GM12878 (cell line): ENCODE data around the gene ARHGAP21. TPM values are rescaled to one million over a fixed set of nuclear protein-coding genes. Genes with fewer than 3 reads are reported as not detected.

Source experiments
- ATAC-seq: fragments of 200-7000 bp; cut with Tn5 transposase; 3 replicates; pipeline ENCODE4 v1.9.1; 2020; ENCODE audit warnings: mild to moderate bottlenecking, moderate library complexity
- BruUV-seq: library from RNA; stranded (reverse); fragments of 400-500 nt; replicated peaks from 2 replicates; lab custom pipeline; 2021; lab: Mats Ljungman, UMichigan
- CTCF ChIA-PET: fragments of 300-600 bp; sonication (Branson Sonifier 250); formaldehyde crosslinking; extraction: SDS; loops from one replicate; lab custom pipeline; 2021; ENCODE audit warnings: inconsistent platforms; lab: Yijun Ruan, JAX
- POLR2A ChIA-PET: fragments of 350-600 bp; formaldehyde crosslinking; extraction: SDS; loops from one replicate; lab custom pipeline; 2021; ENCODE audit warnings: inconsistent platforms; lab: Charles Lee
- RAD21 ChIA-PET: fragments of 300-600 bp; sonication (Branson Sonifier 250); formaldehyde crosslinking; loops from one replicate; lab custom pipeline; 2023; ENCODE audit warnings: antibody characterized with exemption; ENCODE audit not compliant: unreplicated experiment; lab: Charles Lee
- SMC1A ChIA-PET: fragments of 300-600 bp; sonication (Branson Sonifier 250); formaldehyde crosslinking; loops from one replicate; lab custom pipeline; 2023; ENCODE audit not compliant: unreplicated experiment, uncharacterized antibody; lab: Charles Lee
- DNase-seq: peaks from one replicate; pipeline ENCODE4 v3.0.0-alpha.2; 2011; ENCODE audit warnings: low read depth, low spot score
- FAIRE-seq: peaks from 3 replicates; lab custom pipeline; 2011; peaks lifted over from hg19 to GRCh38; lab: Jason Lieb, UNC
- H2AFZ ChIP-seq: 2 replicates; pipeline ENCODE4 v1.6.0; 2011; ENCODE audit warnings: low read depth, low read length, control low read depth; ENCODE audit not compliant: control insufficient read depth
- H3K27ac ChIP-seq: 2 replicates; pipeline ENCODE4 v1.5.1; 2011; ENCODE audit warnings: control low read depth; ENCODE audit not compliant: control insufficient read depth, insufficient read depth
- H3K27me3 ChIP-seq, 2 experiments: replicated peaks in 1 of 2; 2 replicates each; pipeline versions ENCODE4 v1.6.0 to v1.6.1; 2011; ENCODE audit warnings: low read length in 1 of 2; ENCODE audit not compliant: control insufficient read depth in 2 of 2, insufficient read depth in 2 of 2
- H3K36me3 ChIP-seq, 2 experiments: 2 replicates each; pipeline ENCODE4 v1.5.1; 2011; ENCODE audit warnings: low read length in 1 of 2; ENCODE audit not compliant: control insufficient read depth in 2 of 2, insufficient read depth in 2 of 2
- H3K4me1 ChIP-seq: 2 replicates; pipeline ENCODE4 v1.6.1; 2011; ENCODE audit warnings: mild to moderate bottlenecking, low read length, moderate library complexity, mixed read lengths; ENCODE audit not compliant: control insufficient read depth, insufficient read depth
- H3K4me2 ChIP-seq: 2 replicates; pipeline ENCODE4 v1.6.0; 2011; ENCODE audit warnings: control low read depth; ENCODE audit not compliant: control insufficient read depth, insufficient read depth
- H3K4me3 ChIP-seq: fragments of 200-600 bp; sonication (generic); 2 replicates; pipeline ENCODE4 v1.5.1; 2016
- H3K79me2 ChIP-seq: 2 replicates; pipeline ENCODE4 v1.6.0; 2011; ENCODE audit warnings: low read length; ENCODE audit not compliant: control insufficient read depth, insufficient read depth
- H3K9ac ChIP-seq: 2 replicates; pipeline ENCODE4 v1.8.0; 2011; ENCODE audit warnings: low read length, control low read depth, mixed read lengths; ENCODE audit not compliant: control insufficient read depth, insufficient read depth
- H3K9me3 ChIP-seq: replicated peaks from 3 replicates; pipeline ENCODE4 v1.5.1; 2011; ENCODE audit warnings: mild to moderate bottlenecking, low read length; ENCODE audit not compliant: control insufficient read depth, insufficient read depth
- H4K20me1 ChIP-seq: 2 replicates; pipeline ENCODE4 v1.6.0; 2011; ENCODE audit not compliant: control insufficient read depth, insufficient read depth
- BCL11A ChIP-seq: IDR thresholded peaks from 2 replicates; pipeline ENCODE4 v1.6.1; 2011; ENCODE audit warnings: low read depth, low read length
- EZH2 ChIP-seq: IDR thresholded peaks from 2 replicates; pipeline ENCODE4 v1.6.1; 2012; ENCODE audit warnings: low read depth, mild to moderate bottlenecking, control low read depth, inconsistent platforms, low read length, borderline replicate concordance; ENCODE audit not compliant: control insufficient read depth
- FOXK2 ChIP-seq: fragments of 450-650 bp; IDR thresholded peaks from 2 replicates; pipeline ENCODE4 v1.6.1; 2017; ENCODE audit warnings: mild to moderate bottlenecking, moderate library complexity
- HCFC1 ChIP-seq: fragments of 150-350 bp; IDR thresholded peaks from 2 replicates; pipeline ENCODE4 v1.6.1; 2014; ENCODE audit warnings: low read length
- JUNB ChIP-seq: IDR thresholded peaks from 2 replicates; pipeline ENCODE4 v1.6.1; 2016; ENCODE audit warnings: antibody characterized with exemption, mild to moderate bottlenecking
- NR2C1 ChIP-seq: fragments of 450-650 bp; IDR thresholded peaks from 2 replicates; pipeline ENCODE4 v1.6.1; 2017; ENCODE audit warnings: antibody characterized with exemption, mild to moderate bottlenecking, moderate library complexity
- SIN3A ChIP-seq: IDR thresholded peaks from 2 replicates; pipeline ENCODE4 v1.6.1; 2012; ENCODE audit warnings: low read depth, low read length, improper control_type of control experiment
- SMC3 ChIP-seq: IDR thresholded peaks from 2 replicates; pipeline ENCODE4 v1.6.1; 2011; ENCODE audit warnings: low read length, improper control_type of control experiment, borderline replicate concordance
- SRF ChIP-seq, 2 experiments: IDR thresholded peaks; 2 replicates each; pipeline ENCODE4 v1.6.1; 2011; ENCODE audit warnings: low read depth in 2 of 2, low read length in 2 of 2, mild to moderate bottlenecking in 1 of 2, moderate library complexity in 1 of 2
- whole genome bisulfite sequencing: methylation state at CpG from one replicate; pipeline ENCODE4 v1.1.6; 2016; ENCODE audit warnings: low lambda C conversion rate; ENCODE audit not compliant: insufficient replicate concordance, insufficient coverage; ENCODE audit errors: missing lambda C conversion rate; 5-methylcytosine and 5-hydroxymethylcytosine counted together
- in situ Hi-C: fragments of 300-500 bp; cut with MboI; formaldehyde crosslinking; loops from 9 replicates; pipeline ENCODE4 v1.14.3; 2018; ENCODE audit warnings: mixed read lengths
- intact Hi-C: fragments of 100-400 bp; cut with micrococcal nuclease; formaldehyde crosslinking; loops from one replicate; pipeline ENCODE4 v1.14.2; 2022; ENCODE audit not compliant: unreplicated experiment
- polyA plus RNA-seq, 11 experiments: library from polyadenylated mRNA; depleted of rRNA in 4 of 11; unstranded in 6 of 11; stranded (reverse) in 5 of 11; fragments of >200 nt; fragmentation: Nextera tagmentation in 4 of 11; fragmentation: Illumina TruSeq in 1 of 11; extraction: Ambion mirVana in 4 of 11; extraction: Trizol in 1 of 11; gene quantifications; 1 replicate in 1 of 11; 2 replicates in 10 of 11; pipeline versions ENCODE4 v1.2.1 to v1.2.3, GENCODE V29; 2011 to 2016; ENCODE audit warnings: inconsistent platforms in 2 of 11, missing spikeins in 2 of 11, low read depth in 1 of 11
- total RNA-seq, 4 experiments: library from RNA; depleted of rRNA in 3 of 4; stranded (reverse); fragments of >200 nt in 3 of 4; fragmentation: Illumina TruSeq in 1 of 4; extraction: Trizol in 1 of 4; gene quantifications; 2 replicates each; pipeline versions ENCODE4 v1.2.1 to v1.2.3, GENCODE V29; 2013 to 2021

ARHGAP21 gene
- total and polyA plus RNA-seq, 10 of the 15 experiments (the other 5 are each of a cell fraction or from before 2014, with no cell fraction given), result 11.7 to 103 (median 37.6) TPM

- intact Hi-C loops, result no loop called here
- Histone ChIP-seq H3K9ac (no peak overlapping the region), H3K4me1 (no peaks in the 10 kb centered on the region), H3K4me3 (no peak overlapping the region), H3K79me2 (no peaks in the 10 kb centered on the region; the same call in 1 of the 2 replicates), H3K27me3 (no peaks in the 10 kb centered on the region), H3K9me3 (no peaks in the 10 kb centered on the region), H3K4me2 (no peak overlapping the region), H3K27ac (no peak overlapping the region), H2AFZ (no peak overlapping the region), H4K20me1 (no peaks in the 10 kb centered on the region), H3K36me3 (peaks cover 0 to 6% of the 10 kb centered on the region in 2 experiments; a peak in 2 of 4 replicates)
- no peak for DNase-seq
- ChIA-PET SMC1A (interaction anchor here (1.1 to 6.3 kb wide), 3 partner anchors 8 to 36 kb away, joined by 3 to 40 read pairs (median 25); no protein-coding TSS in a partner anchor), POLR2A (interaction anchor here (0.6 to 2.7 kb wide), 8 partner anchors 9 to 189 kb away, joined by 3 to 10 read pairs (median 4); no protein-coding TSS in a partner anchor), RAD21 (no interaction called here), CTCF (interaction anchor here (0.9 to 1.2 kb wide), 3 partner anchors 8 to 237 kb away, joined by 3 to 6 read pairs (median 4); no protein-coding TSS in a partner anchor)
- TF ChIP-seq EZH2, result no peak
- no peak for TF ChIP-seq BCL11A
- TF ChIP-seq SMC3, result no peak
- TF ChIP-seq NR2C1, result no peak
- no peak for TF ChIP-seq HCFC1
- TF ChIP-seq SIN3A, result no peak
- TF ChIP-seq JUNB, result no peak
- no peak for TF ChIP-seq FOXK2
- no peak for TF ChIP-seq SRF (IDR thresholded peaks at IDR 0.05; ENCODE audit: low read depth in 2 of 2, low read length in 2 of 2)
- in situ Hi-C loops, result no loop called here
- 100% methylated on average over 2 of the region's 3 CpGs for WGBS
- BruUV-seq, result no TSS peak
- ATAC-seq, result no peak
- FAIRE-seq, result no peak
Observed at GRCh38 chr10:24695452-24695851, 28.2 kb downstream of the ARHGAP21 start.
